HEK293T (cell line): ENCODE data around the gene CHRFAM7A.
"Not testable (repeated sequence)": the region's sequence is repeated elsewhere in the genome, so short reads cannot be mapped to it uniquely, and the experiment has no call there.

ENCODE experiments used
- ARNT ChIP-seq: fragments of 450-650 bp; IDR thresholded peaks from 2 replicates; pipeline ENCODE4 v1.6.1; 2017; ENCODE audit warnings: mild to moderate bottlenecking
- BHLHE40 ChIP-seq: fragments of 450-650 bp; IDR thresholded peaks from 2 replicates; pipeline ENCODE4 v1.6.1; 2016; ENCODE audit warnings: mild to moderate bottlenecking, moderate library complexity, borderline replicate concordance
- ZNF384 ChIP-seq: fragments of 450-650 bp; IDR thresholded peaks from 2 replicates; pipeline ENCODE4 v1.6.1; 2016

GRCh38 chr15:30376375-30377081, 16.8 kb downstream of the CHRFAM7A start:
- TF ChIP-seq BHLHE40, ZNF384, ARNT: not testable (repeated sequence)
